HG02678 (cell line): ENCODE results near the gene CNTNAP2.

ENCODE experiments used
- ATAC-seq: cut with Tn5 transposase; IDR thresholded peaks from one replicate; pipeline ENCODE4 v1.9.1; 2021; ENCODE audit warnings: mild to moderate bottlenecking, moderate library complexity; ENCODE audit not compliant: unreplicated experiment

The CNTNAP2 gene

DNA sequence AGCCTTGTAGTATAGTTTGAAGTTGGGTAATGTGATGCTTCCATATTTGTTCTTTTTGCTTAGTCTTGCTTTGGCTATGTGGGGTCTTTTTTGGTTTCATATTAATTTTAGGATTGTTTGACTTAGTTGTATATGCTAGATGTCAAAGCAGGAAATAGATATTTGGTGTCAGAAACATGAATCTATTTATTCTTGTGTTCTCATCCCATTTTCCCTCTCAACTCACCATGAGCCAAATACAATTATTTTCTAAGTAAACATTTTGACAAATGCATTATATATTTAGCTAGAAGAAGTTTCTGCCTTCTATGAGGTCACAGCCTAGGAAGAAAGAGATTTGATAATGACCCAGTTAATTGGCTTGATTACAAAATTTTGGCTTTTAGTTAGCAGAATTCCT lies 1313.4 kb downstream of the CNTNAP2 start:
- ATAC-seq: no peak

DNA sequence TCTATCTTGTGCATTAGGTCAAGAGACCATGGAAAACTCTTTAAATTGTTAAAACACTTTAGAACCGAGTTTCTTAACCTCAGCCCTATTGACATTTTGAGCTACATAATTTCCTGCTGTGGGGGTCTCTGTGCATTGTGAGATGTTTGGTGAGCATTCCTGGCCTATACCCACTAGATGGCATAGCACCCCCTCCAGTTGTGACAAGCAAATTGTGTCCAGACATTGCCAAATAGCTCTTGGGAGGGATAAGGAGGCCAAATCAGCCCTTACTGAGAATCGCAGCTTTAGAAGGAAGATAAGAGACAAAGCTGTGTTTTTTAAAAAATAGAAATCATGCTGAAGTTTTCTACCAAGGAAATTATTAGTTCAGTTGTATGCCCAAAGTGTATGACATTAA lies 1315.5 kb downstream of the CNTNAP2 start:
- ATAC-seq: no peak

DNA sequence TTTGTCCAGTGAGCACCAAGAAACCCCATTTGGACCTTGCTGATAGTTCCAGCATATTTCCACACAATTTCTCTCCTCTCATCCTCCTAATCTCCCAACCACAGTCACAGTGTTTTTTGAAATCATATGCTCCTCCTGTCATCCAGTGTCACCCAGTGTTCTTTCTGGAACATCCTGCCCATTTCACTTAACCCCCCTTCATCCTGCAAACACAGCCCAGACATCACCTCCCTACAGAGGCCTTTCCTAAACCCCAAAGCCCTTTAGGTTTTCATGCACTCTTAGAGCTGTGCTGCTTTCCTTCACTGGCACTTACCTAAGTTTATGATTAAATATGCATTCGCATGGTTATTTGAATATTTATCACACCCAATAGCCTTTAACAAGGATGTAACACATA lies 1316.0 kb downstream of the CNTNAP2 start:
- no peak for ATAC-seq

DNA sequence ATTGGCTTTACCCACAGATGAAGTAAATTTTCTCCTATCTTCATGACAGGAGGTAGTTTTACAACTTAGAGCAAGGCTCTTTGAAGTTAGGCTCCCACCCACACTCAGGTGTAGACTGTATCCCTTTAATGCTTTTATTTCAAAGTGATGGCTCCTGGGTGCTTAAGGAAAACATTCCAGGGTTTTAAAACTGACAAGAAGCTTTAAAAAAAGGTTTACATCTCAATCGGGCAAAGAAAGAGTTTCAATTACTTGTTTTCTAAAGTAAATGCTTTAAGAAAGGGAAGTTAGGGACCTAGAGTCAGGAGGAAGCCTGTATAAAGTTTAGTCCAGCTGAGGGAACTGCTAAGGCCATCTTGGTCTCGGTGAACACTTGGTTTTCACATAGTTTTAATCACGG lies 1320.1 kb downstream of the CNTNAP2 start:
- no peak for ATAC-seq

DNA sequence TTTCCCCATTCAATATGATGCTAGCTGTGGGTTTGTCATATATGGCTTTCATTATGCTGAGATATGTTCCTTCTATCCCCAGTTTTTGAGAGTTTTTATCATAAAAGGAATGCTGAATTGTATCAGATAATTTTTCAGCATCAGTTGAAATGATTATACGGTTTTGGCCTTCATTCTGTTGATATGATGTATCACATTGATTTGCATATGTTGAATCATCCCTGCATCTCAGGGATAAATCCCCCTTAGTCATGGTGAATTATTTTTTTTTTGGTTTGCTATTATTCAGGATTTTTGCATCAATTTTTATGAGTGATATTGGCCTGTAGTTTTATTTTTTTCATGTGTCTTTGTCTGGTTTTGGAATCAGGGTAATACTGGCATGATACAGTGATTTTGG lies 1321.6 kb downstream of the CNTNAP2 start:
- ATAC-seq: no peak

DNA sequence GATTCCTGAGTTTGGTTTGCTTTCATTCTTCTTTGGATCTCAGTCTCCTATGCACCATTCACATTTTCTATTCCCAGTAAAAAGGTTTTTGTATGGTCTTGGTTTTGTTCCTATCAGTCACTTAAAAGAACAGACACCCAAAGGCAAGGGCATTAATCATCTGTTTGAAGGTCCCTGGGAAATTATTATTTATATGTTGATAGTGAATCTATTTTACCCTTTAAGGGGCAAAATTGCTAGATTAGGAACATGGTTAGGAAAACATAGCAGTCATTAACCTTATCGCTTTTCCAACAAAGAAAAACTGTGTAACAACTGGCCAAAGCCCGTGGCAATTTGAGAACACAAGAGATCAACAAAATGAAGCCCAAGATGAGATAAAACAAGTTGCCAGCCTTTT lies 1327.3 kb downstream of the CNTNAP2 start:
- ATAC-seq: no peak

DNA sequence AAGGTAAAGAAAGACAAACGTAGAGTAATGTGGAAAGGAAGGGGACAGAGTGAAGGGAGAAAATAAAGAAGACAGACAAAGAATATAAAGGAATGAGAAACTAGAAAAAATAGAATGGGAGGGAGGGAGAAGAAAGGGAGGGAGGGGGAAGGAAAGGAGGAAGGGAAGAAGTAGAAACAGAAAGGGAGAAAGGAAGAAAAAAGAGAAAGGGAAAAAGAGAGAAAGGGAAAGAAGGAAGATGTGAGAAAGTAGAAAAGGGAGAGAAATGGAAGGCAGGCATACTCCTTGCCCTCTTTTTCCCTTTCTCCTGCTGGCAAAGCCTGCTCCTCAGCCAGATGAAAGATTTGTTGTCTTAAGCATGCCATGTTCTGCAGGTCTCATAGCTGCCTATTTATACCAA lies 1336.2 kb downstream of the CNTNAP2 start:
- no peak for ATAC-seq

DNA sequence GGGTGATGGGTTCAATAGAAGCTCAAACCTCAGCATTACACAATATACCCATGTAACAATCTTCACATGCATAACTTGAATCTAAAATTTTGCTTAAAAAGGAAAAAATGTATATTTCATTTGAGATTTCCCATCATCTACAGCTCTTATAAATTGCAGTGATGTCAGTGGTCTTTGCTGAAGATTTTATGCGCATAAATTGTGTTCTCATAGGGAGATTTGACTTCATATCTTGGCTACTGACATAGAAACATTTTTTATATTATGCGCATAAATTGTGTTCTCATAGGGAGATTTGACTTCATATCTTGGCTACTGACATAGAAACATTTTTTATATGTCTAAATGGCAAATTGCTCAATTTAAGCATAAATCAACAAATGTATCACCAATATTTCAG lies 1348.6 kb downstream of the CNTNAP2 start:
- no peak for ATAC-seq

DNA sequence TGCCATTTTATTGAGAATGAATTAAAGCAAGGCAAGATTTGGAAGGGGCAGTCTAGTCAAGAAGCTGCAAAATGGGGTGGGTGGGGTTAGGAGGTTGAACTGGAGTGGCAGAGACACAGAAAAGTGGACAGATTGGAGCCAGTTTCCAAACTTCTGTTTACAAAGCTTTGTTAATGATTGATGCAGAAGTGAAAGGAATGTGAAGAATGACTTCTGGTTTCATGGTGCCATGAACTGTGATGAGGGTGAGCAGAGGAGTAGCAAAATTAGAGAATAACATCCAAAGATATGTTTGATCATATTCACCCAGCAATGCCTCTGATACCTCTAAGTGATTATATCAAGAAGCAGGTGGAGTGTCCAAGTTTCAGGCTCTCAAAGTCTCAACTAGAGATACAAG lies 1356.0 kb downstream of the CNTNAP2 start:
- ATAC-seq: no peak

DNA sequence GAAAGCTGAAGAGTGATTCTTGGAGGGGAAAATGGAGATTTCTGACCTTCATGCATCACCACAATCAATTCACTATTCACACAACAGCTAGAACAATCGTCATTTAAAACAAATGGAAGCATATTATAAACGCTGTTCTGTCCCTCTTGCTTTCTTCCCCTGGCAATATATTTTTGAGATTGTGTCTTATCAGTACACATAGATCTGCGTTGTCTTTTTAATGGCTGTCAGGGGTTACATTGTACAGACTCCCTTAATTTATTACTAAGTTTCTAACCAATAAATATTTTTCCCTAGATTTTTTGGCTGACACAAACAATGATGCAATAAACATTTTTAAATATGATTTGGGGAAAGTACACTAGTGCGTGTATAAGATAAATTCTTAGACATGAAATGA lies 1358.3 kb downstream of the CNTNAP2 start:
- ATAC-seq: no peak

DNA sequence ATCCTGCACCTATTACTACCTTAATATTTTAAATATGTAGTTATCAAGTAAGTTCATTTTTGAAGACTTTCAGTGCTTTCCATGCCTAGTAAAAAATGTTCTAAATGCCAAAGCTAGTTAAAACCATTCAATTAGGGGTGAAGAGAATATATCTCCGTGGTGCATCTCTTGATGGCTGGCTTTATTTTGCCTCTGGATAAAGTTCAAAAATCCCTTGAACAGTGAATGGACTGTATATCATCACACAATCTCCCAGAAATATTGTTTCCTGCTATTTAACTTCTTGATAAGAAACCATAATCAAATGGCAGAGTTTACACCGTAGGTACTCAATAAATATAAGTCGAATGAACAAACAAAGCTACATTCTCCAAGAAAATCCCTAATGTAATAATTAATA lies 1360.9 kb downstream of the CNTNAP2 start:
- no peak for ATAC-seq

DNA sequence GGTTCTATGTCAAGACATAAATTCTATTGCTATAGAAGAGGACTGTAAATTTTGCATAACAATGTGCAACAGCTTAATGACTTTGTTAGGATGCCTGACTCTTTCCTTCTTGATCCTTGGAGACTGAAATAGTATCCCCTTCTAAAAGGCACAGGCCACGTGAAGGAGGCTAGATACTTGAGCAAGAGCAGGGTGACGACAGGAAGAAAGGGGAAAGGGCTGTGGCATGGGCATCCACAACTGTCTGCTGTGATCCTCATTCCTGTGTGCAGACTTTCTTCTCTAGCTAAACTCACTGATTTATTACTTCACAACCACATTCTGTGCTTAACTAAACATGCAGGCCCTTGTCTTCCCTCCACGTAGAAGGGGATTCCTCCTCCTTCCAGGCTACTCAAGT lies 1362.2 kb downstream of the CNTNAP2 start:
- no peak for ATAC-seq

DNA sequence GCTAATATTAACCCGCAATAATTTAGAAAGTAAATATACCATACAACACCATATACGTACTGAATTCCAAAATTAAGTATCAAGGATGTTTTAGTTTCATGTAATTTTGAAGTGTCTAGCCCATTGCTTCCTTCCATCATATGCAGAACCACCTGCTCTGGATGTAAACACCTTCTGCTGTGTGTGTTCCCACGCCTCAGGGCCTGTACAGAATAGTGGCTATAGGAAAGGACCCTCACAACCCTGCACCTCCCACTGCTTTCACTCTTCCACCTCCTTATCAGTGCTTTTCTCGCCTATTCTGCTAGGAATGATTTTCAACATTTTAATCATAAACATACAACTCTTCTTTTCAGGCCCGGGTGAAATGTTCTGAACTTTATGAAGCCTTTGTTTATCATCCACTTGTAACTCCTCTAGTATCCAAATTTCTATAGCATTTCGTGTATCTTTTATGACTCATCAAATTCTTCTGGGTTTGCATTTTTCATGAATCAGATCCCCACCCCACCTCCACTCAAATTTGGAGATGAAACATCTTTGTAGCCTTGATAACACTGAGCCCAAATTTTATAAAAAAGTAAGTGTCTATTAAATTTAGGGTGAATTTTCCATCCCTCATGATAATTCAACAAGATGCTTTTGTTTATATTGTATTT lies 1367.2 kb downstream of the CNTNAP2 start:
- ATAC-seq: no peak

DNA sequence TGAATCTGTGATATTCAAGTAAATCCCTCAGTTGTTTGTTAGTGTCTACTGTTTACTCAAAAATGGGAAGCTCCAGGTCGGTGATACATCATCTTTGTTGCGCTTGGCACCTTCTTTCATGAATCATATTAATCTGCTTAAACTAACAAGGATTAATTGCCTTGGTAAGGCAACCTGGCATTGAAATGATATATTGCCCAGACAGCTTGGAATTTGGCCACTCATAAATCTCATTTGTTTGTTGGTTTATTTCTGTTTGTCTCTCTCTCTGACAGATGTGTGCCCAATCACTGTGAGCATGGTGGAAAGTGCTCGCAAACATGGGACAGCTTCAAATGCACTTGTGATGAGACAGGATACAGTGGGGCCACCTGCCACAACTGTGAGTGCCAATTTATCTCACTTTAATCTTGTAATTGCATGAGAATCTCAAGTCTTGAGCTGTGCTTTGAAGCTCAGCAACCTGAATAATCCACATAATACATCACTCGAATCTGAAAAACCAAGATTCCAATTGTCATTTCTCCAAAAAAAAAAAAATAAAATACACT lies 1369.1 kb downstream of the CNTNAP2 start:
- ATAC-seq: no peak

DNA sequence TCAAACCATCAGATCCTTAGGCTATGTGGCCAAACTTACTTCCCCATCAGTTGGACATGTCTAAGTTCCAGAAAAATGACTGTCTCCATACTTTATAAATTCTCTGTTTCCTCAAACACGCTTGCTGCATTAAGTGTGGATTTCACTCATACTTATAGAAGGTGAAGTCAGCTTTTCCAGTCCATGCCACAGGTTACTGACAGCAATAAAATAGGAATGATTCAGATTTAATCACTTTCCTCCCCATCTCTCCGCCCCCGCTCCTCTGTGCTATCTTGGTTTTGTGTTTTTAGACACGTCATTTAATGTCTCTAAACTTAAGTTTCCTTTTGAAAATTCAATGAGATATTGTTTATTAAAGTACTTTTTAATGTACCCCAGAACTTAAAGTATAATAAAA lies 1376.0 kb downstream of the CNTNAP2 start:
- ATAC-seq: no peak

DNA sequence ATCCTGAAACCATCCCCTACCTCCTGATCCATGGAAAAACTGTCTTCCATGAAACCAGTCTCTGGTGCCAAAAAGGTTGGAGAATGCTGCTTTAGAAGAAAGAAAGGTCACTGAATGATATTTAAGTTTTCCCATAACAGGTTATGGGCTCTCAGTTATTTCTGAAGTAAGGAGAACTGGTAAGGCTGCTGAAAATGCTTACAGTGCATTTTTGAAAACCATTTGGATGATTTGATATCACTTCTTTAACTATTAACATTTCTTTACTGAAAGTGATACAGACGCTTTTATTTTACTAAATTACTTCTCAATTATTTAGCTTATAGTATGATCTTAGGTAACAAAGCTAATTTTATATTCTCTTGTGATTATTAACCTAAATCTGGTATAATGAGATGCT lies 1379.6 kb downstream of the CNTNAP2 start:
- ATAC-seq: no peak

DNA sequence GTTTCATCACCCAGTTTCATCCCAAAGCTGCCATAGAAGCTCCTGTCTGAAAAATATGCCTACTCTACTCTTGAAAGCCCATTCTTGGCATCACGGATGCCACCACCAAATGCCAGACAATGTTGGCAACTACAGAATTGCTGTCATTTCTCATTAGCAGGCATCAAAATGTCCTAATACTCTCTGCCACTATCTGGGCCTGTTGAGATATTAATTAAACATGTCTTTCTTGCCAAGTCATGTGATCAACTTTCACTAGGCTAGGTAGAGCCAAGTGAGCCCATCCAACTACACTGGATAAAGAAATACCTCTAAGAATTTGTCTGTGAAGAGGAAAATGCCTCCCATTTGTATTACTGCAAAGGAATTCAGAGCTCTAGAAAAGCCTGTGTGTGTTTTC lies 1380.6 kb downstream of the CNTNAP2 start:
- ATAC-seq: no peak

DNA sequence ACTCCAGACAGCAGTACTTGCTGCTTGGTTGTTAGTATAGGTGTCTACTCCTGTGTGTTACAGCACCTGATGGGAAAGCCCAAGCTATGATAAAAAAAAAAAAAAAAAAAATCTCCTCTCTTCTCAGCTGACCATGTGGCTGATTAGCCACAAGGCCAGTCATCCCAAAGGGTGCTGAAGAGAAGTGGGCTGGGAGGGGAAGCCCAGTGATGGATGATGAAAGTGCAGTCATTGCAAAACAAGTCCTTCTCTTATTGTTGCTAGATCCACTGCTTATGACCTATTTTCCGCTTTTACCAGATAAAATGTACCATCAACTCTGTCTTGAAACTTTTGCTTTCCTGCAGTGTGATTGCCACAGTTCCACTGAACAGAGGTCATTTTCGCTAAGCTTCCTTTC lies 1381.5 kb downstream of the CNTNAP2 start:
- ATAC-seq: no peak

DNA sequence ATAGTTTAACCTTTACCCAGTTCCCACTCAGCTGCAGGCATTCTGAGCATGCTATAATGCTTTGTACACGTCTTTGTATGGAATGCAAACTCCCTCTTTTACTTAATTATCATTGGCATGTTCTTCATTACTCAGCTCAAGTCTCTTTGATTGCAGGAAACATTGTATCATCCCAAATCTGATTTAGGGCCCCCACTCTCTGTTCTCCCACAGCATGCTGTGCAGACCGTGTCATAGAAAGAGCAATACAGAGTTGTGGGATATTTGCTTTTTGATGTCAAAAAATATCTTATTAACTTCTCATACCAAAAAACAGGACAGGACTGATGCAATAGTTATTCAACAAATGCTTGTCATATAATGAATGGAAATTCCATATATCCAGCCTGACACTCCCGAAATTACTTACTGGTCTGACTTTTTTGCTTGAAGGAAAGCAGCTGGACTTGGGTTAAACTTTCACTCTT lies 1392.5 kb downstream of the CNTNAP2 start:
- no peak for ATAC-seq

DNA sequence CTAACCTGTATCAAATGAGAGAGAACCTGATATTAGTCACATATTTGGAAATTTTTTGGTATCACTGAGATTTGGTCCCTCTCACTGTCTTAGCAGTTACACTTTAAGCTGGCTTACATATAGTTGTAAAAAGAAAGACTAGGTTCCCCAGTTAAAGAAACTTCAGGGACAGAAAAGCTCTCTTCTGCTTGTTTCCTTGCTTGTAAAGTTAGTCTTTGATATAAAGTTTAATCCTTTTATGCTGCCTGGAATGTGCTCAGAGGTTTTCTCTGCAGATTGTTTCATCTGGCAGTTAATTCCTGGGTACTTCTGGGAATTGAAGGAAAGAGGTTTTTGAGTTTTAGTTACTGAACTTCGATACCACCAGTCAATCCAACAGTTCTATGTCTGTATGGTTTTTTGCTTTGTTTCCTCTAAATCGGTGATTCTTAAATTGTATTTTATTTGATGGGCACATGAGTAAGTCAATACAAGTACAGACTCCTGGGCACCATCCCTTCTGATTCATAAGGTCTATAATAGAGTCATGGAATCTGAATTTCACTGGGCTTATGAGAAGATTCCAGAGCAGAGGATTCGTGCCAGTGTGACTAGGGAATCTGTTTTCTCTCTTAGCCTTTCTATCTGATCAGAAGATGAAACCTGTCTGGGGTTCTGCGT lies 1393.1 kb downstream of the CNTNAP2 start:
- ATAC-seq: no peak

DNA sequence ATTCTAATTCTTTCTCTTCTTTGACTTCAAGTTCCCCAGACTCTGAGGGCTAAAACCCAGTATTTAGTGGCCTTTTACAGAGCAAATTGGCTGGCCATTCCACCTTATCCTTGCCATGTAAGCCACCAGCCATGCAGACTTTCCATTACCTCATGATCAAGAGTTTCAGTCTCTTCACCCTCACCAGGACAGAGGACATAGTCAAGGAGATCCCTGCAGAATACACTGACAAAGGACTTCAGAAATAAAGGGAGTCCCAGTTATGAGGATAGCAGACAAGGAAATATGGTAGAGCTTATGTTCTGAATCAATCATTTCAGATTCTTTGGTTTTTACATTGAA lies 1393.6 kb downstream of the CNTNAP2 start:
- no peak for ATAC-seq

DNA sequence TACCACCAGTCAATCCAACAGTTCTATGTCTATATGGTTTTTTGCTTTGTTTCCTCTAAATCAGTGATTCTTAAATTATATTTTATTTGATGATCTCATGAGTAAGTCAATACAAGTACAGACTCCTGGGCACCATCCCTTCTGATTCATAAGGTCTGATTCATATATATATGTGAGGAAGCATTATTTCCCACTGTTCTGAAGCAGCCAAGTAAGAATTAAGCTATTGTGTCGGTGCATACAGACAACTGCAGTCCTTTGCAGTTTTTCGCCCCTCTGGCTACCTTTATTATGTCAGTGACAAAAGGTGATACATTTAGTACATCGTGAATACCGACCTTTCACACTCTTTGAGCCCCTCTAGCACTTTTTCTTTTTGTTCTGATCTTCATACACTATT lies 1394.3 kb downstream of the CNTNAP2 start:
- ATAC-seq: no peak

DNA sequence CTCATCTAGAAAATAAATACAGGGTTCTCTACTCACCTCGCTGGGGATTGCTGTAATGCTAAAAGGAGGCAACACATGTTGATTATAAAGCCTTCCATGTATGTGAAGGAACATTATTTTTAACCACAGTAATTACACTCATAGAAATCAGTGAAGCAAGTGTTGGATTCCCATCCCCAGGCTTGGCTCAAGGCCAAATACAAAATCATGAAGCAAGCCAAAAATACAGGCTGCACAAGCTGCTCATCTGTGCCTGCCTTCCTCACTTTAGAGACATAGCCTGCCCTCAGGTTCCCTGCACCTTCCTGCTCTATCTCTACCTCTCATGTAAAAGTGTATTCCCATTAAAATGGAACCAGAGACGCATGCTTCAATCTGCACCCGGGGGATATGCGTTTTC lies 1396.8 kb downstream of the CNTNAP2 start:
- ATAC-seq: no peak
